ENCODE results near the gene DDX54.

GRCh38 chr12:113173081-113173698 is 12.1 kb downstream of the DDX54 start:
- TF ChIP-seq POLR2AphosphoS5 (IDR thresholded peaks at IDR 0.05) (no peak), POLR2A (IDR thresholded peaks at IDR 0.05; ENCODE audit: low read depth) (no peak), EP300 (IDR thresholded peaks at IDR 0.05) (no peak)
- TF ChIP-seq, protein P1, sequence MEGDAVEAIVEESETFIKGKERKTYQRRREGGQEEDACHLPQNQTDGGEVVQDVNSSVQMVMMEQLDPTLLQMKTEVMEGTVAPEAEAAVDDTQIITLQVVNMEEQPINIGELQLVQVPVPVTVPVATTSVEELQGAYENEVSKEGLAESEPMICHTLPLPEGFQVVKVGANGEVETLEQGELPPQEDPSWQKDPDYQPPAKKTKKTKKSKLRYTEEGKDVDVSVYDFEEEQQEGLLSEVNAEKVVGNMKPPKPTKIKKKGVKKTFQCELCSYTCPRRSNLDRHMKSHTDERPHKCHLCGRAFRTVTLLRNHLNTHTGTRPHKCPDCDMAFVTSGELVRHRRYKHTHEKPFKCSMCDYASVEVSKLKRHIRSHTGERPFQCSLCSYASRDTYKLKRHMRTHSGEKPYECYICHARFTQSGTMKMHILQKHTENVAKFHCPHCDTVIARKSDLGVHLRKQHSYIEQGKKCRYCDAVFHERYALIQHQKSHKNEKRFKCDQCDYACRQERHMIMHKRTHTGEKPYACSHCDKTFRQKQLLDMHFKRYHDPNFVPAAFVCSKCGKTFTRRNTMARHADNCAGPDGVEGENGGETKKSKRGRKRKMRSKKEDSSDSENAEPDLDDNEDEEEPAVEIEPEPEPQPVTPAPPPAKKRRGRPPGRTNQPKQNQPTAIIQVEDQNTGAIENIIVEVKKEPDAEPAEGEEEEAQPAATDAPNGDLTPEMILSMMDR (IDR thresholded peaks at IDR 0.05): no peak
